PFSK-1 (cell line): ENCODE results near the gene TUBA3D. TPM values are rescaled to one million over a fixed set of nuclear protein-coding genes. Genes with fewer than 3 reads are reported as not detected.

Experiments used
- FOXP2 ChIP-seq: optimal IDR thresholded peaks from 2 replicates; pipeline ENCODE3; 2011; ENCODE audit warnings: borderline replicate concordance, control low read depth, inconsistent platforms; ENCODE audit not compliant: insufficient read depth; ENCODE audit errors: extremely low read length, extremely low read depth
- POLR2AphosphoS5 ChIP-seq: IDR thresholded peaks from 2 replicates; pipeline ENCODE4 v1.6.1; 2012; ENCODE audit warnings: low read depth, mild to moderate bottlenecking, control low read depth, low read length, moderate library complexity
- SIN3A ChIP-seq: IDR thresholded peaks from 2 replicates; pipeline ENCODE4 v1.6.1; 2012; ENCODE audit warnings: mild to moderate bottlenecking, low read length, moderate library complexity, borderline replicate concordance; ENCODE audit not compliant: insufficient read depth
- TAF1 ChIP-seq: IDR thresholded peaks from 2 replicates; pipeline ENCODE4 v1.6.1; 2012; ENCODE audit warnings: low read length, control low read depth, borderline replicate concordance; ENCODE audit not compliant: insufficient read depth
- polyA plus RNA-seq: library from polyadenylated mRNA; unstranded; fragments of >200 nt; gene quantifications from one replicate; pipeline ENCODE4 v1.2.1, GENCODE V29; 2012; ENCODE audit warnings: low read depth, missing spikeins; ENCODE audit not compliant: insufficient read length
- TF ChIP-seq, protein P1 (sequence below), 2 experiments: IDR thresholded peaks; 2 replicates each; pipeline versions ENCODE4 v1.6.1 to v1.8.0; 2011 to 2012; ENCODE audit warnings: low read depth in 2 of 2, low read length in 2 of 2, control low read depth in 1 of 2, inconsistent platforms in 1 of 2, mild to moderate bottlenecking in 1 of 2, moderate library complexity in 1 of 2; ENCODE audit not compliant: insufficient read depth in 1 of 2

TUBA3D gene
- 0.24 TPM for polyA plus RNA-seq

DNA sequence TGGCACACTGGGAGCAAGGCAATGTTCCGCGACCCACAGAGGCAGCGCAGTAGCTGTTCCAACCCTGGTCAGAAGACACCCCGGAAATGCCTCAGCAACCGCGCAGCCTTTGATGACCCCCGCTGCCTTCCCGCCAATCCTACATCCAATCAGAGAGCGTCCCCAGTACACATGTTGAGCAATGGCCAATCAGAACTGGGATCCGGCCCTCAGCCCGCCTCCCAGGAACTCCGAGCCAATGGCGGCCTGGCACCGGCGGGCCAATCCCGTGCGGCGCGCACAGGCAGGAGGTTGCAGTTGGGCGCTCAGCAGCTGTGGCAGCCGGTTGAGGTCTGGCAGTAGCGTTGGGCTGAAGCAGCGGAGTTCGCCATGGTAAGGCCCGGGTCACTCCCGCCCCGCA is at the start of gene TUBA3D:
TSS of gene TUBA3D (plus strand) at position 289 of the 400 bp plus-strand sequence. CDS start at position 370, 81 bp downstream.
- TF ChIP-seq SIN3A (no peak), FOXP2 (no peak), POLR2AphosphoS5 (no peak), TAF1 (no peak)
- TF ChIP-seq, protein P1, sequence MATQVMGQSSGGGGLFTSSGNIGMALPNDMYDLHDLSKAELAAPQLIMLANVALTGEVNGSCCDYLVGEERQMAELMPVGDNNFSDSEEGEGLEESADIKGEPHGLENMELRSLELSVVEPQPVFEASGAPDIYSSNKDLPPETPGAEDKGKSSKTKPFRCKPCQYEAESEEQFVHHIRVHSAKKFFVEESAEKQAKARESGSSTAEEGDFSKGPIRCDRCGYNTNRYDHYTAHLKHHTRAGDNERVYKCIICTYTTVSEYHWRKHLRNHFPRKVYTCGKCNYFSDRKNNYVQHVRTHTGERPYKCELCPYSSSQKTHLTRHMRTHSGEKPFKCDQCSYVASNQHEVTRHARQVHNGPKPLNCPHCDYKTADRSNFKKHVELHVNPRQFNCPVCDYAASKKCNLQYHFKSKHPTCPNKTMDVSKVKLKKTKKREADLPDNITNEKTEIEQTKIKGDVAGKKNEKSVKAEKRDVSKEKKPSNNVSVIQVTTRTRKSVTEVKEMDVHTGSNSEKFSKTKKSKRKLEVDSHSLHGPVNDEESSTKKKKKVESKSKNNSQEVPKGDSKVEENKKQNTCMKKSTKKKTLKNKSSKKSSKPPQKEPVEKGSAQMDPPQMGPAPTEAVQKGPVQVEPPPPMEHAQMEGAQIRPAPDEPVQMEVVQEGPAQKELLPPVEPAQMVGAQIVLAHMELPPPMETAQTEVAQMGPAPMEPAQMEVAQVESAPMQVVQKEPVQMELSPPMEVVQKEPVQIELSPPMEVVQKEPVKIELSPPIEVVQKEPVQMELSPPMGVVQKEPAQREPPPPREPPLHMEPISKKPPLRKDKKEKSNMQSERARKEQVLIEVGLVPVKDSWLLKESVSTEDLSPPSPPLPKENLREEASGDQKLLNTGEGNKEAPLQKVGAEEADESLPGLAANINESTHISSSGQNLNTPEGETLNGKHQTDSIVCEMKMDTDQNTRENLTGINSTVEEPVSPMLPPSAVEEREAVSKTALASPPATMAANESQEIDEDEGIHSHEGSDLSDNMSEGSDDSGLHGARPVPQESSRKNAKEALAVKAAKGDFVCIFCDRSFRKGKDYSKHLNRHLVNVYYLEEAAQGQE (IDR thresholded peaks at IDR 0.05; ENCODE audit: insufficient read depth in 1 of 2, low read depth in 2 of 2, low read length in 2 of 2): no peak

DNA sequence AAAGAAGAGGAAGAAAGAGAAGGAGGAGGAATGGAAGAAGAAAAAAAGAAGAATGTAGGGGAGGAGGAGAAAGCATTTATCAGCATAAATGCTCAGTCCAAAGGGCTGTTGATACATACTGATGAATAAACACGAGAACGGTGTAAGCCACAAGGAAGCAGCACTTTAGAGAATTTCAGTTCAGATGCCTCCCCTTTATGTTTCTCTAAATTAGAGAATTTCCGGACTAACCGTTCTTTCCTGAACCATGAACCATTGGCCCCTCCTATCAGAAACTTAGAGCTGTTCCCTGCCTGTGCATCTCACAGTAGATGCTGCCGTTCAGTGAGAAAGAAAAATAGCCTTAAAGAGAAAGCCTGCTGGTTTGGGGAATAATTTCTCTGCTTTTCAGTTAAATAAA is 49.2 kb upstream of the TUBA3D start:
- no peak for TF ChIP-seq TAF1

DNA sequence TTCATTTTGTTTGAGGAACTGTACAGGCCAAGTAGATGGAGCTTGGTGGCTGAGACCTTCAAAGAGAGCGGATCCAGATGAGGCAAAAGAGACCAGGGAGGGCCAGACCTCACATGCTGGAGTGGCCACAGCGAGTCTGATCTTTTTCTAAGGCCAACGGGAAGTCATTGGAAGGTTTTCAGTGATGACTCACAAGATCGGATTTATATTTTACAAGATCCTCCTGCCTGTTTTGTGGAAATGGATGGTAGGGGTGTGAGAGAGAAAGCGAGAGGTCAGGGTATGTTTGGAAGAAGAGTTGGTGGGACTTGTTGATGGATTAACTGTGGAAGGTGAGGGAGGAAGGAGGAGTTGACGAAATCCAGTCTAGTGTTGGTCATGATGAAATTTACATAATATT is 44.6 kb upstream of the TUBA3D start:
- no peak for TF ChIP-seq POLR2AphosphoS5
- no peak for TF ChIP-seq TAF1
- no peak for TF ChIP-seq SIN3A
- TF ChIP-seq, protein P1 (IDR thresholded peaks at IDR 0.05; ENCODE audit: insufficient read depth in 1 of 2, low read depth in 2 of 2, low read length in 2 of 2): no peak
- no peak for TF ChIP-seq FOXP2

DNA sequence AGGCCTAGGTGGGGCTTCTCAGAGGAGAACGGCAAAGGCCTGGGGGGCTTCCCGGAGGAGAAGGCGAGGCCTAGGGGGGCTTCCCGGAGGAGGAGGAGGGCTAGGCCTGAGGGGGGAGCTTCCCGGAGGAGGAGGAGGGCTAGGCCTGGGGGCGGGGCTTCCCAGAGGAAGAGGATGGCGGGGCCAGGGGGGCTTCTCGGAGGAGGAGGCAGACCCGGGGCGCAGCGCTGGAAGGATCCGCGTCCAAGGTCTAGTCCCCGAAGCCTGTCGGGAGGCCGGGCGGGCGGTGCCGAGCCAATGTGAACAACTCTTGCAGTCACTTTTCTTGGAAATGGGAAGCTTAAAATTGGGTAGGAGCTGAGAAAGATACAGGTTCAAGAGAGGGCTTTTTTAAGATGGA is 30.0 kb upstream of the TUBA3D start:
- TF ChIP-seq TAF1 (no peak), FOXP2 (no peak), SIN3A (no peak), POLR2AphosphoS5 (no peak)
- TF ChIP-seq, protein P1 (IDR thresholded peaks at IDR 0.05; ENCODE audit: insufficient read depth in 1 of 2, low read depth in 2 of 2, low read length in 2 of 2): no peak

DNA sequence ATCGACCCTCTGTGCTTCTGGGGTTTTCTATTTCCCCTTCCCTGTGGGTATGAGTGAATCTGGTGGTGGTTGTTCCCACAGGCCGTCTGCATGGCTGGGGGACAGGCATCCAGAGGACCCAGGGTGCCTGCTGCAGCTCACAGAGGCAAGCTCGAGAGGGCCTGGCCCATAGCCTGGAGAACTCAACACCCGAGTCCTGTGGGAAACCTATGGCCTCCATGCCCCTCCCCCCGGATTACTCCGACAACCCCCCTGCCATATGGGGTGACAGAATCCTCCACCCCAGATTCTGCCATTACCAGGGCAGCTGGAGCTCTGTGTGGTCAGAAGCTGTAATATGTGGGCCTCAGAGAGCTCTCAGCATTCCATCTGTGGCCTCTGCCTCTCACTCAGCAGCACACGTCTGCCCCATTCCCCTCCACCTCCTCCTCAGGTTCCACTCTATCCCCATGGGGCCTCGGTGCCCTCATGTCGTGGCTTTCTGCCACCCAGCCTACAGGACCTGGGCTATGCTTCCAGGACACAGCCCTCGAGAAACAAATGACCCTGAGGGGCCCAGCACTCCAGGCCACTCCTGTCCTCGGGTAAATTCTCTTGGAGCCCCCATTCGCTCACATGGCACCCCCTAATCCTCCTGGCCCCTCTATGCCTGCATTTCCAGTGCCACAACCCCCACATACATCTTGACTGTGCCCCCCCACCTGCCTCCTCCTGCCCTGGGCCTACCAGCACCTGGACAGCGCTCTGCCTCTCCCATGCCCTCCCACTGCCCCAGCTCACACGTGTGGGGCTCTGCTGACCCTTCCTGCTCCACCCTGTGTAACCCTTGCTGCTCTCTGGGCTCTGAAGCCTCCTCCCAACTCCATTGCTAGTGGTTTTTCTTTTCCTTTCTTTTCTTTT is 12.6 kb downstream of the TUBA3D start:
- TF ChIP-seq SIN3A (no peak), TAF1 (no peak), FOXP2 (no peak)
- TF ChIP-seq, protein P1 (IDR thresholded peaks at IDR 0.05; ENCODE audit: insufficient read depth in 1 of 2, low read depth in 2 of 2, low read length in 2 of 2): peak; percentile 18 to 55; a peak in 1 of 4 replicates
